ENCODE measurements around the gene M6PR.

GRCh38 chr12:8913702-8914032, 35.8 kb downstream of the M6PR start:
- TF ChIP-seq CTCF (IDR thresholded peaks at IDR 0.05 in 2 of 3, conservative IDR thresholded peaks at IDR 0.05 in 1 of 3; ENCODE audit: control insufficient read depth in 2 of 3, extremely low read depth in 1 of 3, insufficient read depth in 1 of 3, low read depth in 3 of 3, low read length in 3 of 3) (no peak), POLR2AphosphoS2 (IDR thresholded peaks at IDR 0.05; ENCODE audit: low read depth, low read length) (no peak), NFXL1 (IDR thresholded peaks at IDR 0.05; ENCODE audit: borderline replicate concordance) (no peak), YY1 (IDR thresholded peaks at IDR 0.05; ENCODE audit: low read depth, low read length) (no peak), POLR2A (IDR thresholded peaks at IDR 0.05; ENCODE audit: low read depth, low read length) (no peak), RAD21 (IDR thresholded peaks at IDR 0.05; ENCODE audit: insufficient read depth, low read depth, low read length) (no peak), POU2F2 (IDR thresholded peaks at IDR 0.05; ENCODE audit: borderline replicate concordance, low read depth, low read length) (no peak), SRF (IDR thresholded peaks at IDR 0.05; ENCODE audit: low read depth in 2 of 2, low read length in 2 of 2) (no peak), ZBED1 (IDR thresholded peaks at IDR 0.05; ENCODE audit: borderline replicate concordance) (no peak)

Data from GM12878 (cell line).